ENCODE results near the gene RGS3. TPM values are rescaled to one million over a fixed set of nuclear protein-coding genes. Genes with fewer than 3 reads are reported as not detected.

The RGS3 gene
- total and polyA plus RNA-seq, 7 experiments from 2014 or later = 4.9 to 43.4 (median 11.6) TPM

DNA sequence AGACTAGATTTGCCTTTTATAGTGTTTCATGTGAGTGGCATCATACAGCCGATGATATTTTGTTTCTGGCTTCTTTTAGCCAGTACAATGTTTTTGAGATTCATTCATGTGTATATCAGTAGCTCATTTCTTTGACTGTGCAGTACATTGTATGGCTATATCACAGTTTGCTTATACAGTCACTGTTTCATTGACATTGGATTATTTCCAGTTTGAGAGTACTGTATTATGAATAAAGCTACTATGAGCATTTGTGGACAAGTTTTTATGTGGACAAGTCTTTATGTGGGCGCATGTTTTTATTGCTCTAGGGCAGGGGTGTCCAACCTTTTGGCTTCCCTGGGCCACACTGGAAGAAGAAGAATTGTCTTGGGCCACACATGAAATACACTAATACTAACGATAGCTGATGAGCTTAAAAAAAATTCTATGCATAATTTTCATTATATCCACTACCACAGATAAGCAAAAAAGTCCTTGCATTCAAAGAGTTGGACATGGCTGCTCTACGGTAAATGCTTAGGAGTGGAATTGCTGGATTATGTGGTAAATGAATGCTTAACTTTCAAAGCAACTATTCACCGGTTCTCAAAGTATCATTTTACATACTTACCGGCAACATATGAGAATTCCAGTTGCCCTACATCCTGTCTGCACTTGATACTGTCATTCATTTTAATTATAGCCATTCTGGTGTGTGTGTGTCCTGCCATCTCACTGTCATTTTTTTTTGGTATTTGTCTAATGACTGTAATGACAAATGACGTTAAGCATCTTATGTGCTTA is 177.8 kb downstream of the RGS3 start:
- no peak overlapping the region for H3K4me3 Mint-ChIP-seq
- Histone ChIP-seq H3K9me3 (ENCODE audit: control insufficient read depth in 2 of 3, low read length in 3 of 3) (no peaks in the 10 kb centered on the region), H3K4me1 (ENCODE audit: control insufficient read depth in 2 of 2, insufficient read depth in 2 of 2, low read length in 2 of 2) (no peaks in the 10 kb centered on the region), H3K36me3 (ENCODE audit: control insufficient read depth in 2 of 3, insufficient read depth in 3 of 3, low read length in 3 of 3) (no peaks in the 10 kb centered on the region), H3K27me3 (ENCODE audit: control insufficient read depth in 2 of 2, insufficient read depth in 2 of 2, low read length in 2 of 2) (no peaks in the 10 kb centered on the region), H3K4me3 (ENCODE audit: low read length) (no peak overlapping the region), H3K27ac (ENCODE audit: low read depth, low read length) (no peak overlapping the region)
- intact Hi-C loops (cut with micrococcal nuclease) = no loop called here
- H3K27me3 Mint-ChIP-seq = peaks cover 0 to 37% (median 7%) of the 10 kb centered on the region in 5 donors
- peaks cover 0 to 13% (median 2%) of the 10 kb centered on the region in 11 donors for H3K9me3 Mint-ChIP-seq
- ChIA-PET CTCF (no interaction called here), POLR2A (no interaction called here)
- H3K27ac Mint-ChIP-seq = no peak overlapping the region
- H3K4me1 Mint-ChIP-seq = peaks cover 0 to 4% (median 0%) of the 10 kb centered on the region in 7 donors
- H3K36me3 Mint-ChIP-seq = no peaks in the 10 kb centered on the region
- DNase-seq (no peak), ATAC-seq (no peak)

DNA sequence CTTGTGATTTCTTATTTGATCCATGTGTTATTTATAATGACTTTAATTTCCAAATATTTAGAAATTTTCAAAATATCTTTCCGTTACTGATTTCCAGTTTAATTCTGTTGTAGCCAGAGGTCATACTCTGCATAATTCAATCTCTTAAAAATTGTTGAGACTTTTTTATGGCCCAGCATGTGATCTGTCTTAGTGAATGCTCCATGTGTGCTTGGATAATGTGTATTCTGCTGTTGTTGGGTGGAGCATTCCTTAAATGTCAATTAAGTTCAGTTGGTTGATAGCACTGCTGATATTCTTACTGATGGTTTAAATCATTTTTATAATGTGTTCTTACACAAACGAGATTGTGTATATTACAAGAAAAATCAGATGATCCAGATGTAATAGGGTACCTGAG is 180.8 kb downstream of the RGS3 start:
- peaks cover 0 to 13% (median 2%) of the 10 kb centered on the region in 11 donors for H3K9me3 Mint-ChIP-seq
- no peaks in the 10 kb centered on the region for H3K4me1 ChIP-seq (ENCODE audit: control insufficient read depth in 2 of 2, insufficient read depth in 2 of 2, low read length in 2 of 2)
- H3K4me3 ChIP-seq (ENCODE audit: low read length) = no peak overlapping the region
- no peak overlapping the region for H3K4me3 Mint-ChIP-seq
- no peak overlapping the region for H3K27ac Mint-ChIP-seq
- ChIA-PET POLR2A (interaction anchor here (0.7 kb wide), 1 partner anchor 375 kb away, joined by 4 read pairs; no protein-coding TSS in a partner anchor), CTCF (interaction anchor here (0.7 kb wide), 1 partner anchor 174 kb away, joined by 4 read pairs; no protein-coding TSS in a partner anchor)
- H3K4me1 Mint-ChIP-seq = peaks cover 0 to 4% (median 0%) of the 10 kb centered on the region in 7 donors
- intact Hi-C loops (cut with micrococcal nuclease) = no loop called here
- DNase-seq (no peak), ATAC-seq (no peak)
- H3K36me3 Mint-ChIP-seq = no peaks in the 10 kb centered on the region
- no peaks in the 10 kb centered on the region for H3K27me3 ChIP-seq (ENCODE audit: control insufficient read depth in 2 of 2, insufficient read depth in 2 of 2, low read length in 2 of 2)
- H3K36me3 ChIP-seq (ENCODE audit: control insufficient read depth in 2 of 3, insufficient read depth in 3 of 3, low read length in 3 of 3) = no peaks in the 10 kb centered on the region
- H3K9me3 ChIP-seq (ENCODE audit: control insufficient read depth in 2 of 3, low read length in 3 of 3) = no peaks in the 10 kb centered on the region
- no peak overlapping the region for H3K27ac ChIP-seq (ENCODE audit: low read depth, low read length)
- H3K27me3 Mint-ChIP-seq = peaks cover 0 to 37% (median 11%) of the 10 kb centered on the region in 5 donors

DNA sequence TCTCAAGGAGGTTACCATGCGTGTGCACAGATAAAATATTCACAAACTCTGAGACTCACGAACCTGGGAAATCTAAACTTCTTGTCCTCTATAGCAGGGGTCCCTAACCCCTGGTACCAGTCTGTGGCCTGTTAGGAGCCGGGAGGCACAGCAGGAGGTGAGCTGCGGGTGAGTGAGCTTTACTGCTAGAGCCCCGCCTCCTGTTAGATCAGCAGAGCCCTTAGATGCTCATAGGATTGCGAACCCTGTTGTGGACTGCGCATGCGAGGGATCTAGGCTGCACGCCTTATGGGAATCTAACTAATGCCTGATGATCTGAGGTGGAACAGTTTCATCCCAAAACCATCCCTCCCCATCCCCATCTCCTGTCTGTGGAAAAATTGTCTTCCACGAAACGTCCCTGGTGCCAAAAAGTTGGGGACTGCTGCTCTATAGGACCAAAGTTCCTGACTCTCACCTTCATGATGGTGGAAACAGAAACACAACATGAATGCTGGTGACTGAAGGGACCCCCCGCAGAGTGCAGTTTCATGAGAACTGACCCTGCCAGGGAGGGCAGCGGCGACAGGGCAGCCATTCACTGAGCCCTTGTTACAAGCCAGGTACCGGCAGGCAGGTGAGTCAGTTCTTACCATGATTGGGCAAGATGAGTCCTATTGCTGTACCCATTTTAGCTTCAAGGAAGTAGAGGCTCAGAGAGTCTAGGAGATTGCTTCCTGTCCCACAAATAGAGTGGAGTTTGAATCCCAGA is 181.9 kb downstream of the RGS3 start:
- Mint-ChIP-seq H3K27me3 (peaks cover 0 to 37% (median 11%) of the 10 kb centered on the region in 5 donors), H3K36me3 (no peaks in the 10 kb centered on the region), H3K27ac (no peak overlapping the region), H3K4me3 (no peak overlapping the region), H3K9me3 (peaks cover 0 to 13% (median 2%) of the 10 kb centered on the region in 11 donors), H3K4me1 (peaks cover 0 to 4% (median 0%) of the 10 kb centered on the region in 7 donors)
- ChIA-PET POLR2A (no interaction called here), CTCF (no interaction called here)
- no peak overlapping the region for H3K4me3 ChIP-seq (ENCODE audit: low read length)
- H3K36me3 ChIP-seq (ENCODE audit: control insufficient read depth in 2 of 3, insufficient read depth in 3 of 3, low read length in 3 of 3) = no peaks in the 10 kb centered on the region
- no peak overlapping the region for H3K27ac ChIP-seq (ENCODE audit: low read depth, low read length)
- intact Hi-C loops (cut with micrococcal nuclease) = no loop called here
- H3K27me3 ChIP-seq (ENCODE audit: control insufficient read depth in 2 of 2, insufficient read depth in 2 of 2, low read length in 2 of 2) = no peaks in the 10 kb centered on the region
- no peaks in the 10 kb centered on the region for H3K4me1 ChIP-seq (ENCODE audit: control insufficient read depth in 2 of 2, insufficient read depth in 2 of 2, low read length in 2 of 2)
- H3K9me3 ChIP-seq (ENCODE audit: control insufficient read depth in 2 of 3, low read length in 3 of 3) = no peaks in the 10 kb centered on the region
- ATAC-seq (no peak), DNase-seq (no peak)

DNA sequence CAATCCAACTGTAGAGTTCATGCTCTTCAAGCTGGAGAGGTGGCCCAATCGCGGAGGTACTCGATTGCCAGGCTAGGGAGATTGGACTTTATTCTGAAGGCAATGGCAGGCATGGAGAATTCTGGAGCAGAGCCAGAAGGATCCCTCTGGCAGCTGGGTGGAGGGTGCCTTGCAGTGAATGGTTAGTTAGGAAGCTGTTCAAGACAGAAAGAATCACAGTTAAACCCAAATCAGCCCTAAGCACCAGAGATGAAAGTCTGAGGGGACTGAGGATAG is 182.4 kb downstream of the RGS3 start:
- POLR2A ChIA-PET = no interaction called here
- no peaks in the 10 kb centered on the region for H3K4me1 ChIP-seq (ENCODE audit: control insufficient read depth in 2 of 2, insufficient read depth in 2 of 2, low read length in 2 of 2)
- Mint-ChIP-seq H3K27me3 (peaks cover 0 to 34% (median 11%) of the 10 kb centered on the region in 5 donors), H3K9me3 (peaks cover 0 to 13% (median 2%) of the 10 kb centered on the region in 11 donors), H3K4me1 (peaks cover 0 to 6% (median 0%) of the 10 kb centered on the region in 7 donors), H3K36me3 (no peaks in the 10 kb centered on the region), H3K27ac (no peak overlapping the region), H3K4me3 (no peak overlapping the region)
- intact Hi-C loops (cut with micrococcal nuclease) = no loop called here
- H3K27ac ChIP-seq (ENCODE audit: low read depth, low read length) = no peak overlapping the region
- no peak overlapping the region for H3K4me3 ChIP-seq (ENCODE audit: low read length)
- no peaks in the 10 kb centered on the region for H3K27me3 ChIP-seq (ENCODE audit: control insufficient read depth in 2 of 2, insufficient read depth in 2 of 2, low read length in 2 of 2)
- H3K36me3 ChIP-seq (ENCODE audit: control insufficient read depth in 2 of 3, insufficient read depth in 3 of 3, low read length in 3 of 3) = no peaks in the 10 kb centered on the region
- H3K9me3 ChIP-seq (ENCODE audit: control insufficient read depth in 2 of 3, low read length in 3 of 3) = no peaks in the 10 kb centered on the region
- CTCF ChIA-PET = no interaction called here
- no peak for ATAC-seq
- DNase-seq = no peak

DNA sequence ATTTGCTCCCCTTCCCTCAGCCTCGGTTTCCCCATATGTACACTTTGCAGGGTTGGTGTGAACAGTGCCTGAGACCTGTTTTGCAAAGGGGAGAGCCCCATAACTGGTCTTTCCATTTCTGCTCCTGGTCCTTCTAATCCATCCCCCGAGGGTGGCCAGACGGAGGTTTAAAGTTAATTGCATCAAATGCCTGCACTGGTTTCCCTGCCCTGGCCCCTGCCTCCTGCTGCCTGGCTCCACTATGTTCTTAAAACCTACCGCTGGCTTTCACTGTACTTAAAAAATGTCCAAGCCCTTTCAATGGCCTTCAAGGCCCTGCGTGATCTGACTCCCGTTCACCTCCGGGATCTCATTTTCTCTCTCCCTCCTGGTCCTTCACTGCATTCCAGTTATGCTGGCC is 183.0 kb downstream of the RGS3 start:
- intact Hi-C loops (cut with micrococcal nuclease) = no loop called here
- Histone ChIP-seq H3K9me3 (ENCODE audit: control insufficient read depth in 2 of 3, low read length in 3 of 3) (no peaks in the 10 kb centered on the region), H3K27ac (ENCODE audit: low read depth, low read length) (no peak overlapping the region), H3K4me3 (ENCODE audit: low read length) (no peak overlapping the region), H3K4me1 (ENCODE audit: control insufficient read depth in 2 of 2, insufficient read depth in 2 of 2, low read length in 2 of 2) (no peaks in the 10 kb centered on the region), H3K36me3 (ENCODE audit: control insufficient read depth in 2 of 3, insufficient read depth in 3 of 3, low read length in 3 of 3) (no peaks in the 10 kb centered on the region), H3K27me3 (ENCODE audit: control insufficient read depth in 2 of 2, insufficient read depth in 2 of 2, low read length in 2 of 2) (no peaks in the 10 kb centered on the region)
- ATAC-seq (no peak), DNase-seq (no peak)
- ChIA-PET CTCF (no interaction called here), POLR2A (no interaction called here)
- Mint-ChIP-seq H3K4me1 (peaks cover 0 to 6% (median 0%) of the 10 kb centered on the region in 7 donors), H3K36me3 (no peaks in the 10 kb centered on the region), H3K27me3 (peaks cover 0 to 30% (median 11%) of the 10 kb centered on the region in 5 donors), H3K4me3 (no peak overlapping the region), H3K9me3 (peaks cover 0 to 13% (median 2%) of the 10 kb centered on the region in 11 donors), H3K27ac (peak overlapping the region in 1 of 9 donors; percentile 35)
